Measurements from ENCODE around the gene RADIL.

DNA sequence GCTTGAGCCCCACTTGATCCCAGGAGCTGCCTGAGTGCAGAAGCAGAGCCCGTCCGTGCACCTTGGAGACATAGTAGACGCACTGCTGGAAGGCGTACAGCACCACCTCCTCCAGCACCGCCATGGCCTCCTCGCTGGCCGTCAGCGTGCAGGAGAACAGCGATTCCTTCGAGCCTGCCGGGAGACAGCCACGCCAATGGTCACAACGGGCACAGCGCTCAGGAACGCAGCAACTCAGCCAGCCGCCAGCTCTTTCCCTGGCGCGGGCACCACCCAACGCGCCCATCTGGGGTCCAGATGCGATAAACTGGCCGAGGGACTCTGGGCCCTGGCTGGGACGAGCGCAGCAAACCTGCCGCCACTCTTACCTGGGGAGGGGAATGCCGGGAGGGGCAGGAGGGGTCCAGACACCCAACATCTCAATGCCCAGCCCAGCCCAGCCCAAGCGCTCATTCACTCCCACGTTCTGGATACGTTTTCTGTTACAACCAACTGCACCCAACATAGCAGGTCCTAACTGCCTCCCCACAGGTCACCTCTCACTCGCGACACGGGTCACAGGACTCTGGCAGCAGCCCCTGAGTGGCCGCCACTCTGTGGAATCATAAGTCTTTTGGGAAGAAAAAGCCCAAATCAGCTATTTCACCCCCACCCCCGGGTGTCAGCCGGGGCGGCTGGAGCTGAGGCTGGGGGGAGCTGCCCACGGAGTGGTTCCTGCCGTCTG lies 66.2 kb downstream of the RADIL start:
- TF ChIP-seq, protein P1, sequence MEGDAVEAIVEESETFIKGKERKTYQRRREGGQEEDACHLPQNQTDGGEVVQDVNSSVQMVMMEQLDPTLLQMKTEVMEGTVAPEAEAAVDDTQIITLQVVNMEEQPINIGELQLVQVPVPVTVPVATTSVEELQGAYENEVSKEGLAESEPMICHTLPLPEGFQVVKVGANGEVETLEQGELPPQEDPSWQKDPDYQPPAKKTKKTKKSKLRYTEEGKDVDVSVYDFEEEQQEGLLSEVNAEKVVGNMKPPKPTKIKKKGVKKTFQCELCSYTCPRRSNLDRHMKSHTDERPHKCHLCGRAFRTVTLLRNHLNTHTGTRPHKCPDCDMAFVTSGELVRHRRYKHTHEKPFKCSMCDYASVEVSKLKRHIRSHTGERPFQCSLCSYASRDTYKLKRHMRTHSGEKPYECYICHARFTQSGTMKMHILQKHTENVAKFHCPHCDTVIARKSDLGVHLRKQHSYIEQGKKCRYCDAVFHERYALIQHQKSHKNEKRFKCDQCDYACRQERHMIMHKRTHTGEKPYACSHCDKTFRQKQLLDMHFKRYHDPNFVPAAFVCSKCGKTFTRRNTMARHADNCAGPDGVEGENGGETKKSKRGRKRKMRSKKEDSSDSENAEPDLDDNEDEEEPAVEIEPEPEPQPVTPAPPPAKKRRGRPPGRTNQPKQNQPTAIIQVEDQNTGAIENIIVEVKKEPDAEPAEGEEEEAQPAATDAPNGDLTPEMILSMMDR (conservative IDR thresholded peaks at IDR 0.05; ENCODE audit: low read depth, low read length) = no peak
- TF ChIP-seq EZH2 (IDR thresholded peaks at IDR 0.05; ENCODE audit: borderline replicate concordance, low read depth, low read length, poor library complexity, severe bottlenecking) = no peak
